Hepatocyte (in vitro differentiated cells): ENCODE data around the gene FKRP. TPM values are rescaled to one million over a fixed set of nuclear protein-coding genes. Genes with fewer than 3 reads are reported as not detected.
"Not testable (repeated sequence)": the region's sequence is repeated elsewhere in the genome, so short reads cannot be mapped to it uniquely, and the experiment has no call there.

Experiments used
- DNase-seq: peaks from one replicate; pipeline ENCODE4 v3.0.0-alpha.2; 2016; ENCODE audit warnings: low spot score
- H2AFZ ChIP-seq: fragments of 200-600 bp; sonication (generic); 2 replicates; pipeline ENCODE4 v1.6.0; 2016; ENCODE audit warnings: antibody characterized with exemption, mild to moderate bottlenecking
- H3K27ac ChIP-seq: fragments of 200-600 bp; sonication (generic); 2 replicates; pipeline ENCODE4 v1.5.1; 2016; ENCODE audit warnings: mild to moderate bottlenecking
- H3K27me3 ChIP-seq: fragments of 200-600 bp; sonication (generic); 2 replicates; pipeline ENCODE4 v1.6.1; 2016
- H3K36me3 ChIP-seq: fragments of 200-600 bp; sonication (generic); replicated peaks from 2 replicates; pipeline ENCODE4 v1.5.1; 2016; ENCODE audit warnings: low read depth; ENCODE audit not compliant: insufficient read depth
- H3K4me1 ChIP-seq: fragments of 200-600 bp; sonication (generic); 2 replicates; pipeline ENCODE4 v1.5.1; 2016; ENCODE audit warnings: mild to moderate bottlenecking, moderate library complexity; ENCODE audit not compliant: insufficient read depth
- H3K4me2 ChIP-seq: fragments of 200-600 bp; sonication (generic); 2 replicates; pipeline ENCODE4 v1.6.0; 2016
- H3K4me3 ChIP-seq: fragments of 200-600 bp; sonication (generic); 2 replicates; pipeline ENCODE4 v1.5.1; 2016; ENCODE audit warnings: mild to moderate bottlenecking
- H3K79me2 ChIP-seq: fragments of 200-600 bp; sonication (generic); 2 replicates; pipeline ENCODE4 v1.6.0; 2017; ENCODE audit warnings: mild to moderate bottlenecking
- H3K9me2 ChIP-seq: fragments of 200-600 bp; sonication (generic); replicated peaks from 2 replicates; pipeline ENCODE4 v1.6.0; 2017; ENCODE audit warnings: mild to moderate bottlenecking; ENCODE audit not compliant: insufficient read depth
- H3K9me3 ChIP-seq: fragments of 200-600 bp; sonication (generic); 2 replicates; pipeline ENCODE4 v1.5.1; 2016; ENCODE audit warnings: low read depth, mild to moderate bottlenecking
- H4K20me1 ChIP-seq: fragments of 200-600 bp; sonication (generic); 2 replicates; pipeline ENCODE4 v1.6.0; 2016; ENCODE audit warnings: mild to moderate bottlenecking; ENCODE audit not compliant: insufficient read depth, poor library complexity, severe bottlenecking
- CTCF ChIP-seq: fragments of 200-600 bp; sonication (generic); IDR thresholded peaks from 2 replicates; pipeline ENCODE4 v1.5.1; 2016; ENCODE audit warnings: antibody characterized with exemption, mild to moderate bottlenecking; ENCODE audit not compliant: poor library complexity
- EZH2 ChIP-seq: fragments of 200-600 bp; sonication (generic); IDR thresholded peaks from 2 replicates; pipeline ENCODE4 v1.6.1; 2016; ENCODE audit warnings: antibody characterized with exemption, mild to moderate bottlenecking, borderline replicate concordance
- EZH2phosphoT487 ChIP-seq: fragments of 200-600 bp; sonication (generic); IDR thresholded peaks from one replicate; pipeline ENCODE4 v1.6.1; 2018; ENCODE audit warnings: antibody characterized with exemption, mild to moderate bottlenecking, low read depth, moderate library complexity; ENCODE audit not compliant: unreplicated experiment, severe bottlenecking
- WGBS: methylation state at CpG from one replicate; pipeline ENCODE4 v1.1.6; 2016; ENCODE audit warnings: low lambda C conversion rate; ENCODE audit errors: missing lambda C conversion rate; 5-methylcytosine and 5-hydroxymethylcytosine counted together
- polyA plus RNA-seq: library from polyadenylated mRNA; unstranded; fragments of >200 nt; fragmentation: Nextera tagmentation; extraction: Ambion mirVana; gene quantifications from 2 replicates; pipeline ENCODE4 v1.2.1, GENCODE V29; 2016
- total RNA-seq: library from RNA; depleted of rRNA; stranded (reverse); fragments of >200 nt; gene quantifications from 2 replicates; pipeline ENCODE4 v1.2.3, GENCODE V29; 2014

FKRP gene
- total and polyA plus RNA-seq, 2 experiments from 2014 or later, result 18.7 to 23.6 TPM

GRCh38 chr19:46710687-46711086, 35.2 kb upstream of the FKRP start:
- TF ChIP-seq CTCF (no peak), EZH2phosphoT487 (no peak)
- H3K27ac ChIP-seq, result no peak overlapping the region
- 98% methylated on average over 17 of the region's 25 CpGs for WGBS
- H3K9me2 ChIP-seq, result no peaks in the 10 kb centered on the region
- peaks cover 4% of the 10 kb centered on the region for H3K4me1 ChIP-seq
- DNase-seq, result no peak
- H2AFZ ChIP-seq, result no peak overlapping the region
- no peak overlapping the region for H3K4me3 ChIP-seq
- H3K4me2 ChIP-seq, result no peak overlapping the region
- no peaks in the 10 kb centered on the region for H3K36me3 ChIP-seq
- no peaks in the 10 kb centered on the region for H4K20me1 ChIP-seq
- peaks cover 26% of the 10 kb centered on the region for H3K79me2 ChIP-seq
- H3K27me3 ChIP-seq, result no peaks in the 10 kb centered on the region
- no peaks in the 10 kb centered on the region for H3K9me3 ChIP-seq

GRCh38 chr19:46712768-46713338, 33.0 kb upstream of the FKRP start:
- not testable (repeated sequence) for H3K9me2 ChIP-seq, H2AFZ ChIP-seq, DNase-seq, H3K27me3 ChIP-seq, H3K36me3 ChIP-seq, H3K9me3 ChIP-seq, H3K4me1 ChIP-seq, H3K4me3 ChIP-seq, H4K20me1 ChIP-seq
- WGBS, result 89% methylated on average over 6 of the region's 6 CpGs
- H3K27ac ChIP-seq, result peak overlapping the region; percentile 91
- H3K79me2 ChIP-seq, result peaks cover 40% of the 10 kb centered on the region
- peak overlapping the region; percentile 90 for H3K4me2 ChIP-seq

- H3K4me1 ChIP-seq, result peaks cover 11% of the 10 kb centered on the region
- no peak for TF ChIP-seq CTCF
- 4% methylated on average over 22 of the region's 39 CpGs for WGBS
- H4K20me1 ChIP-seq, result no peaks in the 10 kb centered on the region
- peak; percentile 92 for DNase-seq
- peak overlapping the region; percentile 72 for H2AFZ ChIP-seq
- H3K4me2 ChIP-seq, result peak overlapping the region; percentile 90
- no peaks in the 10 kb centered on the region for H3K27me3 ChIP-seq
- peaks cover 40% of the 10 kb centered on the region for H3K79me2 ChIP-seq
- peak overlapping the region; percentile 91 for H3K27ac ChIP-seq
- H3K9me2 ChIP-seq, result no peaks in the 10 kb centered on the region
- H3K36me3 ChIP-seq, result no peaks in the 10 kb centered on the region
- peak overlapping the region; percentile 94 for H3K4me3 ChIP-seq
- H3K9me3 ChIP-seq, result no peaks in the 10 kb centered on the region
Measured at GRCh38 chr19:46713781-46714443, 31.9 kb upstream of the FKRP start.

- H3K4me1 ChIP-seq, result peaks cover 11% of the 10 kb centered on the region
- no peaks in the 10 kb centered on the region for H3K36me3 ChIP-seq
- H2AFZ ChIP-seq, result peak overlapping the region; percentile 72
- H3K27me3 ChIP-seq, result no peaks in the 10 kb centered on the region
- H3K4me2 ChIP-seq, result peak overlapping the region; percentile 90
- peaks cover 40% of the 10 kb centered on the region for H3K79me2 ChIP-seq
- H3K9me3 ChIP-seq, result no peaks in the 10 kb centered on the region
- WGBS, result 15% methylated on average over 10 of the region's 12 CpGs
- H4K20me1 ChIP-seq, result no peaks in the 10 kb centered on the region
- peak overlapping the region; percentile 94 for H3K4me3 ChIP-seq
- no peaks in the 10 kb centered on the region for H3K9me2 ChIP-seq
- no peak for DNase-seq
- TF ChIP-seq EZH2, result no peak
- no peak for TF ChIP-seq CTCF
- TF ChIP-seq EZH2phosphoT487, result no peak
- peak overlapping the region; percentile 91 for H3K27ac ChIP-seq
Measured at GRCh38 chr19:46714444-46715106, 31.3 kb upstream of the FKRP start.
